ENCODE data around the gene IFITM1. TPM values are rescaled to one million over a fixed set of nuclear protein-coding genes. Genes with fewer than 3 reads are reported as not detected.
A peak's percentile ranks its signal among the peaks of the same experiment; 100 is the strongest.

Gene IFITM1
- total RNA-seq, 1 donor from 2014 or later: 208 TPM

- Mint-ChIP-seq H3K4me3 (peak within 1 kb of the TSS; percentile 86), H3K9me3 (peaks cover 11% of the 10 kb centered on the region), H3K27ac (peak within 1 kb of the TSS; percentile 88), H3K36me3 (ENCODE audit: low read depth) (peaks cover 41% of the 10 kb centered on the region), H3K27me3 (ENCODE audit: insufficient read depth) (peaks cover 32% of the 10 kb centered on the region), H3K4me1 (ENCODE audit: low read depth) (peaks cover 43% of the 10 kb centered on the region)
- intact Hi-C loops (cut with micrococcal nuclease): no loop called here
- no peak for DNase-seq (ENCODE audit: low spot score)
Measured at GRCh38 chr11:278001-278951, 35.6 kb upstream of the IFITM1 start, which contains the start of gene NLRP6. Gene NLRP6 (plus strand): TSS chr11:278407. CDS start chr11:278570, 163 bp downstream.

GRCh38 chr11:279040-279965 is 34.5 kb upstream of the IFITM1 start:
- intact Hi-C loops (cut with micrococcal nuclease): no loop called here
- DNase-seq (ENCODE audit: low spot score): no peak
- H3K27ac Mint-ChIP-seq: no peak overlapping the region
- peaks cover 49% of the 10 kb centered on the region for H3K4me1 Mint-ChIP-seq (ENCODE audit: low read depth)
- H3K4me3 Mint-ChIP-seq: peak overlapping the region; percentile 86
- H3K9me3 Mint-ChIP-seq: peaks cover 11% of the 10 kb centered on the region
- H3K36me3 Mint-ChIP-seq (ENCODE audit: low read depth): peaks cover 43% of the 10 kb centered on the region
- peaks cover 32% of the 10 kb centered on the region for H3K27me3 Mint-ChIP-seq (ENCODE audit: insufficient read depth)

DNA sequence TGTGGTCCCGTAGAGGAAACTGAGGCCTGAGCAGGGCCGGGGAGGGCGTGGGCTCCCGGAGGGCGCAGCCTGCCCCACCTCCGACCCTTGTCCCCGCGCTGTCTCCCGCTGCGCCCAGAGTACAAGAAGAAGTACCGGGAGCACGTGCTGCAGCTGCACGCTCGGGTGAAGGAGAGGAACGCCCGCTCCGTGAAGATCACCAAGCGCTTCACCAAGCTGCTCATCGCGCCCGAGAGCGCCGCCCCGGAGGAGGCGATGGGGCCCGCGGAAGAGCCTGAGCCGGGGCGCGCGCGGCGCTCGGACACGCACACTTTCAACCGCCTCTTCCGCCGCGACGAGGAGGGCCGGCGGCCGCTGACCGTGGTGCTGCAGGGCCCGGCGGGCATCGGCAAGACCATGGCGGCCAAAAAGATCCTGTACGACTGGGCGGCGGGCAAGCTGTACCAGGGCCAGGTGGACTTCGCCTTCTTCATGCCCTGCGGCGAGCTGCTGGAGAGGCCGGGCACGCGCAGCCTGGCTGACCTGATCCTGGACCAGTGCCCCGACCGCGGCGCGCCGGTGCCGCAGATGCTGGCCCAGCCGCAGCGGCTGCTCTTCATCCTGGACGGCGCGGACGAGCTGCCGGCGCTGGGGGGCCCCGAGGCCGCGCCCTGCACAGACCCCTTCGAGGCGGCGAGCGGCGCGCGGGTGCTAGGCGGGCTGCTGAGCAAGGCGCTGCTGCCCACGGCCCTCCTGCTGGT is 33.7 kb upstream of the IFITM1 start:
- intact Hi-C loops (cut with micrococcal nuclease): no loop called here
- Mint-ChIP-seq H3K36me3 (ENCODE audit: low read depth) (peaks cover 42% of the 10 kb centered on the region), H3K9me3 (peaks cover 11% of the 10 kb centered on the region), H3K4me3 (peak overlapping the region; percentile 84), H3K27ac (peak overlapping the region; percentile 77), H3K4me1 (ENCODE audit: low read depth) (peaks cover 49% of the 10 kb centered on the region), H3K27me3 (ENCODE audit: insufficient read depth) (peaks cover 28% of the 10 kb centered on the region)
- no peak for DNase-seq (ENCODE audit: low spot score)

GRCh38 chr11:280706-281485 is 32.9 kb upstream of the IFITM1 start:
- Mint-ChIP-seq H3K27ac (peak overlapping the region; percentile 72), H3K36me3 (ENCODE audit: low read depth) (peaks cover 41% of the 10 kb centered on the region), H3K27me3 (ENCODE audit: insufficient read depth) (peaks cover 24% of the 10 kb centered on the region), H3K9me3 (peaks cover 11% of the 10 kb centered on the region), H3K4me1 (ENCODE audit: low read depth) (peaks cover 55% of the 10 kb centered on the region), H3K4me3 (peak overlapping the region; percentile 84)
- intact Hi-C loops (cut with micrococcal nuclease): loop anchor here (1.0 kb wide), 1 partner anchor 12 kb away; no protein-coding TSS in a partner anchor
- no peak for DNase-seq (ENCODE audit: low spot score)

DNA sequence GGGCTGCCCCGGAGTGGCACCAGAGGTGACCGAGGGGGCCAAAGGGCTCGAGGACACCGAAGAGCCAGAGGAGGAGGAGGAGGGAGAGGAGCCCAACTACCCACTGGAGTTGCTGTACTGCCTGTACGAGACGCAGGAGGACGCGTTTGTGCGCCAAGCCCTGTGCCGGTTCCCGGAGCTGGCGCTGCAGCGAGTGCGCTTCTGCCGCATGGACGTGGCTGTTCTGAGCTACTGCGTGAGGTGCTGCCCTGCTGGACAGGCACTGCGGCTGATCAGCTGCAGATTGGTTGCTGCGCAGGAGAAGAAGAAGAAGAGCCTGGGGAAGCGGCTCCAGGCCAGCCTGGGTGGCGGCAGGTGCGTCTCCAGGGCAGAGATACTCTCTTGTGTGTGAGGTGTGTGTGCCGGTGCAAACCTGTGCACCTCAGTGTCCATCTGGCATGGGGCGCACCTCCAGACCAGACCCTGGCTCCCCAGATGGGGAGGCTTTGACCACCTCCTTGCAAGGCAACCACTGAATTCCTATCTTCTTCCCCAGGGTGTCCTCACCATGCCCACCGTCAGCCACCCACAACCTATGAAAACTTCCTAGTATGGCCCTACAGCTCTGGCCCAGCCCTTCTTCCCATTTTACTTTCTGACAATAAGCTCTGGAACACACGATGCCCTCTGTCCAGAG is 32.2 kb upstream of the IFITM1 start:
- peaks cover 4% of the 10 kb centered on the region for H3K9me3 Mint-ChIP-seq
- peaks cover 57% of the 10 kb centered on the region for H3K4me1 Mint-ChIP-seq (ENCODE audit: low read depth)
- H3K27me3 Mint-ChIP-seq (ENCODE audit: insufficient read depth): peaks cover 18% of the 10 kb centered on the region
- peak overlapping the region; percentile 84 for H3K4me3 Mint-ChIP-seq
- peak overlapping the region; percentile 85 for H3K27ac Mint-ChIP-seq
- peaks cover 34% of the 10 kb centered on the region for H3K36me3 Mint-ChIP-seq (ENCODE audit: low read depth)
- DNase-seq (ENCODE audit: low spot score): no peak
- intact Hi-C loops (cut with micrococcal nuclease): loop anchor here (1.0 kb wide), 1 partner anchor 12 kb away; no protein-coding TSS in a partner anchor

- Mint-ChIP-seq H3K4me3 (peak overlapping the region; percentile 84), H3K27me3 (ENCODE audit: insufficient read depth) (peaks cover 17% of the 10 kb centered on the region), H3K4me1 (ENCODE audit: low read depth) (peaks cover 59% of the 10 kb centered on the region), H3K9me3 (peaks cover 3% of the 10 kb centered on the region), H3K36me3 (ENCODE audit: low read depth) (peaks cover 31% of the 10 kb centered on the region), H3K27ac (peak overlapping the region; percentile 85)
- intact Hi-C loops (cut with micrococcal nuclease): no loop called here
- no peak for DNase-seq (ENCODE audit: low spot score)
Measured at GRCh38 chr11:282171-282570, 31.7 kb upstream of the IFITM1 start.

- Mint-ChIP-seq H3K27ac (peak overlapping the region; percentile 85), H3K36me3 (ENCODE audit: low read depth) (peaks cover 29% of the 10 kb centered on the region), H3K4me1 (ENCODE audit: low read depth) (peaks cover 56% of the 10 kb centered on the region), H3K4me3 (peak overlapping the region; percentile 84), H3K9me3 (no peaks in the 10 kb centered on the region), H3K27me3 (ENCODE audit: insufficient read depth) (peaks cover 18% of the 10 kb centered on the region)
- intact Hi-C loops (cut with micrococcal nuclease): no loop called here
- no peak for DNase-seq (ENCODE audit: low spot score)
Measured at GRCh38 chr11:282630-283360, 31.0 kb upstream of the IFITM1 start.

DNA sequence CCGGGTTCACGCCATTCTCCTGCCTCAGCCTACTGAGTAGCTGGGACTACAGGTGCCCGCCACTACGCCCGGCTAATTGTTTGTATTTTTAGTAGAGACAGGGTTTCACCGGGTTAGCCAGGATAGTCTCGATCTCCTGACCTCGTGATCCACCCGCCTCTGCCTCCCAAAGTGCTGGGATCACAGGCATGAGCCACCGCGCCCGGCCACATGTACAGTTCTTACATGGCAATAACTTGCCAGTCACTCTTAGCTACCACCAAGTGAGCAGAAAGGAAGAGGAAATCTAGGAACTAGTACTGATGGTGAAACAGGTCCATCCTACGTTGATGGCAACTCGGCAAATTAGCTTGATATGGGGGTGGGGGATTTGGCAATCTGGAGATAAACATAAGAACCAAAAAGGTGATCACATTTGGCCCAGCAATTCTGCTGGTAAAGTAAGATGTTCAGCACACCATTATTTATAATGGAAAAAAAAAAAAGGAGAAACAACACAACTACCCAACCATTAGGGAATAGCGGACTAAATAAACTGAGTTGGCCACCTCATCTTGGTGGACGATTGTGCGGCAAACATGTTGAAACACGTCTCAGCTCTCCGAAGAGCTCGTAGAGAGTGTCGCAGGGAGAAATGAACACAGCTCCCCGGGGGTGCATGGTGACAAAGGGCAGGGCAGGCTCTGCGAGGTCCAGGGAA is 30.3 kb upstream of the IFITM1 start:
- Mint-ChIP-seq H3K27me3 (ENCODE audit: insufficient read depth) (peaks cover 20% of the 10 kb centered on the region), H3K36me3 (ENCODE audit: low read depth) (peaks cover 27% of the 10 kb centered on the region), H3K4me3 (peak overlapping the region; percentile 84), H3K27ac (peak overlapping the region; percentile 29), H3K9me3 (no peaks in the 10 kb centered on the region), H3K4me1 (ENCODE audit: low read depth) (peaks cover 54% of the 10 kb centered on the region)
- DNase-seq (ENCODE audit: low spot score): no peak
- intact Hi-C loops (cut with micrococcal nuclease): no loop called here

DNA sequence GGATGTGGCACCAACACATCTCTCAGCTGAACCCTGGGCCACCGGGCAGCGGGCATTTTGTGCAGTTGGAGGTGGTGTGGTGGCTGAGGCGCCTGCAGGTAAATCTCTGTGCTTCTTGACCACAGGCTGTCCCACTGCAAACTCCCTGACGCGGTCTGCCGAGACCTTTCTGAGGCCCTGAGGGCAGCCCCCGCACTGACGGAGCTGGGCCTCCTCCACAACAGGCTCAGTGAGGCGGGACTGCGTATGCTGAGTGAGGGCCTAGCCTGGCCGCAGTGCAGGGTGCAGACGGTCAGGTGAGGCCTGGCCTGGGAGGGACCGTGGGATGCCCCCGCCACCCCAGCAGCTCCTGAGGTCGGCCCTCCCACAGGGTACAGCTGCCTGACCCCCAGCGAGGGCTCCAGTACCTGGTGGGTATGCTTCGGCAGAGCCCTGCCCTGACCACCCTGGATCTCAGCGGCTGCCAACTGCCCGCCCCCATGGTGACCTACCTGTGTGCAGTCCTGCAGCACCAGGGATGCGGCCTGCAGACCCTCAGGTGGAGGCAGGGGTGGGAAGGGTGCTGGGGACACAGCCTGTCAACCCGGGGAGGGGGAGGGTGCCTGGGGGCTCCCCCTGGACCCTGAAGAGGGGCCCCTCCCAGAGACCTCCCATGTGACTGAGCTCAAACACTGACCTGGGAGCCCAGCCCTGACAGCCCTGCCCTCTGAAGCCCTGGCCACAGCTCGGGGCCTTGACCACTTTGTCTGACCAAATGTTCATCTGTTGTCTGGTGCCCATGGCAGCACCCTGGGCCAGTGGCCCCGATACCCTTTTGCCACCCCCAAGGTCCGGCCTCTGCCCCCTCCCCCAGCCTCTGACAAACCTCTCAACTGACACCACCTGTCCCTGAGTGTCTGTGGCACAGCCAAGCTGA is 29.5 kb upstream of the IFITM1 start:
- Mint-ChIP-seq H3K4me3 (no peak overlapping the region), H3K27me3 (ENCODE audit: insufficient read depth) (peaks cover 17% of the 10 kb centered on the region), H3K4me1 (ENCODE audit: low read depth) (peaks cover 50% of the 10 kb centered on the region), H3K9me3 (no peaks in the 10 kb centered on the region), H3K36me3 (ENCODE audit: low read depth) (peaks cover 25% of the 10 kb centered on the region), H3K27ac (no peak overlapping the region)
- intact Hi-C loops (cut with micrococcal nuclease): loop anchor here (5.0 kb wide), 3 partner anchors 32 to 73 kb away; partner anchors contain the start of genes PSMD13 and SIRT3
- no peak for DNase-seq (ENCODE audit: low spot score)
